Measurements from ENCODE around the gene ZNF747. TPM values are rescaled to one million over a fixed set of nuclear protein-coding genes. Genes with fewer than 3 reads are reported as not detected.

Gene ZNF747
- polyA plus RNA-seq, 1 donor from 2014 or later: 14.8 TPM

- Mint-ChIP-seq H3K4me1 (peaks cover 0 to 7% (median 3%) of the 10 kb centered on the region in 3 donors), H3K36me3 (peaks cover 8% of the 10 kb centered on the region), H3K27me3 (no peaks in the 10 kb centered on the region), H3K9me3 (no peaks in the 10 kb centered on the region), H3K27ac (no peak overlapping the region), H3K4me3 (no peak overlapping the region)
These were observed 43.4 kb downstream of the ZNF747 start for GRCh38 chr16:30491229-30491628.

GRCh38 chr16:30490210-30490609, 44.4 kb downstream of the ZNF747 start:
- Mint-ChIP-seq H3K4me3 (no peak overlapping the region), H3K27me3 (no peaks in the 10 kb centered on the region), H3K9me3 (no peaks in the 10 kb centered on the region), H3K36me3 (peaks cover 8% of the 10 kb centered on the region), H3K27ac (no peak overlapping the region), H3K4me1 (peaks cover 0 to 7% (median 3%) of the 10 kb centered on the region in 3 donors)

GRCh38 chr16:30488764-30489605, 45.7 kb downstream of the ZNF747 start:
- H3K27ac Mint-ChIP-seq: peak overlapping the region in 1 of 3 donors; percentile 87
- no peaks in the 10 kb centered on the region for H3K9me3 Mint-ChIP-seq
- H3K4me3 Mint-ChIP-seq: peak overlapping the region in 1 of 4 donors; percentile 60
- H3K4me1 Mint-ChIP-seq: peaks cover 0 to 5% (median 3%) of the 10 kb centered on the region in 3 donors
- H3K36me3 Mint-ChIP-seq: peaks cover 8% of the 10 kb centered on the region
- H3K27me3 Mint-ChIP-seq: no peaks in the 10 kb centered on the region

- no peaks in the 10 kb centered on the region for H3K27me3 Mint-ChIP-seq
- no peak overlapping the region for H3K4me3 Mint-ChIP-seq
- no peaks in the 10 kb centered on the region for H3K9me3 Mint-ChIP-seq
- H3K4me1 Mint-ChIP-seq: peaks cover 0 to 5% (median 4%) of the 10 kb centered on the region in 3 donors
- no peak overlapping the region for H3K27ac Mint-ChIP-seq
- H3K36me3 Mint-ChIP-seq: peaks cover 9% of the 10 kb centered on the region
These were observed 48.7 kb downstream of the ZNF747 start for GRCh38 chr16:30485818-30486436.

GRCh38 chr16:30484887-30485286, 49.8 kb downstream of the ZNF747 start:
- Mint-ChIP-seq H3K36me3 (peaks cover 5% of the 10 kb centered on the region), H3K27ac (no peak overlapping the region), H3K27me3 (no peaks in the 10 kb centered on the region), H3K4me1 (peaks cover 0 to 11% (median 8%) of the 10 kb centered on the region in 3 donors), H3K9me3 (no peaks in the 10 kb centered on the region), H3K4me3 (no peak overlapping the region)

- Mint-ChIP-seq H3K27ac (peak overlapping the region in 1 of 3 donors; percentile 73), H3K27me3 (no peaks in the 10 kb centered on the region), H3K4me1 (peaks cover 7 to 21% (median 15%) of the 10 kb centered on the region in 3 donors), H3K36me3 (peaks cover 5% of the 10 kb centered on the region), H3K4me3 (no peak overlapping the region), H3K9me3 (no peaks in the 10 kb centered on the region)
These were observed 52.3 kb downstream of the ZNF747 start for GRCh38 chr16:30482366-30482765.

- no peaks in the 10 kb centered on the region for H3K27me3 Mint-ChIP-seq
- H3K4me3 Mint-ChIP-seq: no peak overlapping the region
- H3K9me3 Mint-ChIP-seq: no peaks in the 10 kb centered on the region
- H3K4me1 Mint-ChIP-seq: peaks cover 13 to 20% (median 17%) of the 10 kb centered on the region in 3 donors
- peaks cover 3% of the 10 kb centered on the region for H3K36me3 Mint-ChIP-seq
- H3K27ac Mint-ChIP-seq: peak overlapping the region in 1 of 3 donors; percentile 67
These were observed 53.3 kb downstream of the ZNF747 start for GRCh38 chr16:30481381-30481780.

Other genes starting within 250 kb of the ZNF747 start
- 42.7 TPM for gene CD2BP2, start 179.6 kb downstream of the ZNF747 start, polyA plus RNA-seq
- 11.3 TPM for gene TBC1D10B, start 164.4 kb downstream of the ZNF747 start, polyA plus RNA-seq
- gene MYL11, start 160.1 kb downstream of the ZNF747 start, polyA plus RNA-seq: 1.7 TPM
- 161 TPM for gene SEPTIN1, start 152.3 kb downstream of the ZNF747 start, polyA plus RNA-seq
- 9.7 TPM for gene ZNF48, start 139.4 kb downstream of the ZNF747 start, polyA plus RNA-seq
- gene ZNF771, start 127.3 kb downstream of the ZNF747 start, polyA plus RNA-seq: 4.8 TPM
- gene DCTPP1, start 104.8 kb downstream of the ZNF747 start, polyA plus RNA-seq: 137 TPM
- 64.0 TPM for gene SEPHS2, start 89.0 kb downstream of the ZNF747 start, polyA plus RNA-seq
- gene ITGAL, start 62.1 kb downstream of the ZNF747 start, polyA plus RNA-seq: 51.9 TPM
- 12.7 TPM for gene ZNF768, start 8.3 kb downstream of the ZNF747 start, polyA plus RNA-seq
- 6.2 TPM for gene ZNF764, start 23.5 kb upstream of the ZNF747 start, polyA plus RNA-seq
- 40.7 TPM for gene ZNF688, start 36.9 kb upstream of the ZNF747 start, polyA plus RNA-seq
- 2.9 TPM for gene ZNF785, start 50.8 kb upstream of the ZNF747 start, polyA plus RNA-seq
- 12.8 TPM for gene ZNF689, start 75.5 kb upstream of the ZNF747 start, polyA plus RNA-seq
- 27.6 TPM for gene PRR14, start 116.1 kb upstream of the ZNF747 start, polyA plus RNA-seq
- 7.1 TPM for gene FBRS, start 123.6 kb upstream of the ZNF747 start, polyA plus RNA-seq
- 32.6 TPM for gene SRCAP, start 164.3 kb upstream of the ZNF747 start, polyA plus RNA-seq
- 36.7 TPM for gene PHKG2, start 213.6 kb upstream of the ZNF747 start, polyA plus RNA-seq
- gene CFAP119, start 227.2 kb upstream of the ZNF747 start, polyA plus RNA-seq: 0.63 TPM
- gene RNF40, start 227.5 kb upstream of the ZNF747 start, polyA plus RNA-seq: 56.0 TPM